AG09319 (cell line): ENCODE measurements around the gene KCNJ11.

Experiments used
- DNase-seq: peaks from one replicate; pipeline ENCODE4 v3.0.0-alpha.2; 2010; ENCODE audit warnings: low read depth; ENCODE audit errors: extremely low read depth
- TF ChIP-seq, protein P1 (sequence below): IDR thresholded peaks from 2 replicates; pipeline ENCODE4 v1.5.1; 2011; ENCODE audit warnings: low read depth, mild to moderate bottlenecking, inconsistent platforms, low read length, moderate library complexity

The KCNJ11 gene

DNA sequence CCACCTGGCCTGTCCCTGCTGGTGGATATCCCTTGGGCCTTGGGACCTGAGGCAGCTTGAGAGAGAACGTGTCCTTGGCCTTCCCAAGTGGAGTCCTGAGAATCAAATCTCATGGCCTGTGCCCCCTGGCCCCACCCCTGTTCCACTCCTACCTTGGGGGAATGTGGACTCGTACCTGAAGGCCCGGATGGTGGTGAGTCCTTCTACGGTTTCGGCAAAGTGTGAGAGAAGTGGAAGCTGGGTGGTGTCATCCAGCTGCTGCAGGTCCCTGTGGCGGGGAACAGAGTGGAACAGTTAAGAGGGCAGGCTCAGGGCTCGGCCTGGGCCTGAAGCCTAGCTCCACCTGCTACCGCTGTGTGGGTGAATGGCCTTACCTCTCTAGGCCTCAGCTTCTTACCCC is 14.0 kb upstream of the KCNJ11 start:
- DNase-seq = no peak
- TF ChIP-seq, protein P1, sequence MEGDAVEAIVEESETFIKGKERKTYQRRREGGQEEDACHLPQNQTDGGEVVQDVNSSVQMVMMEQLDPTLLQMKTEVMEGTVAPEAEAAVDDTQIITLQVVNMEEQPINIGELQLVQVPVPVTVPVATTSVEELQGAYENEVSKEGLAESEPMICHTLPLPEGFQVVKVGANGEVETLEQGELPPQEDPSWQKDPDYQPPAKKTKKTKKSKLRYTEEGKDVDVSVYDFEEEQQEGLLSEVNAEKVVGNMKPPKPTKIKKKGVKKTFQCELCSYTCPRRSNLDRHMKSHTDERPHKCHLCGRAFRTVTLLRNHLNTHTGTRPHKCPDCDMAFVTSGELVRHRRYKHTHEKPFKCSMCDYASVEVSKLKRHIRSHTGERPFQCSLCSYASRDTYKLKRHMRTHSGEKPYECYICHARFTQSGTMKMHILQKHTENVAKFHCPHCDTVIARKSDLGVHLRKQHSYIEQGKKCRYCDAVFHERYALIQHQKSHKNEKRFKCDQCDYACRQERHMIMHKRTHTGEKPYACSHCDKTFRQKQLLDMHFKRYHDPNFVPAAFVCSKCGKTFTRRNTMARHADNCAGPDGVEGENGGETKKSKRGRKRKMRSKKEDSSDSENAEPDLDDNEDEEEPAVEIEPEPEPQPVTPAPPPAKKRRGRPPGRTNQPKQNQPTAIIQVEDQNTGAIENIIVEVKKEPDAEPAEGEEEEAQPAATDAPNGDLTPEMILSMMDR = no peak

DNA sequence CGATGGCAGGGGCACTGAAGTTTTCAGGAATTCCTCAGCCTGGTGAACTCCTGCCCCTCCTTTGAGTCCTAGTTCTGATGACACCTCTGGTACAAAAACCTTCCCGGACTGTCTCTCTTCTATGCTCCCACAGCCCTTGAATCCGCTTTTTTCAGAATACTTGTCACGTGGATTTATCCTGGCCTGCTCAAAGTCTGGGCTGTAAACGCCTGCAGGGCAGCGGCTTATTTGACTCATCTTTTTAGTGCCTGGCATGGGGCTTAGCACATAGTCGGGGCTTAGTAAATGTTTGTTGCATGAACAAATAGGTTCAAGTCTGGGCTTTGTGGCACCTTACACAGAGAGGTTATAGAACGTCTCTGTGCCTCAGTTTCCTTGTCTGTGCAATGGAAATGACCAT is 13.4 kb upstream of the KCNJ11 start:
- DNase-seq = no peak

DNA sequence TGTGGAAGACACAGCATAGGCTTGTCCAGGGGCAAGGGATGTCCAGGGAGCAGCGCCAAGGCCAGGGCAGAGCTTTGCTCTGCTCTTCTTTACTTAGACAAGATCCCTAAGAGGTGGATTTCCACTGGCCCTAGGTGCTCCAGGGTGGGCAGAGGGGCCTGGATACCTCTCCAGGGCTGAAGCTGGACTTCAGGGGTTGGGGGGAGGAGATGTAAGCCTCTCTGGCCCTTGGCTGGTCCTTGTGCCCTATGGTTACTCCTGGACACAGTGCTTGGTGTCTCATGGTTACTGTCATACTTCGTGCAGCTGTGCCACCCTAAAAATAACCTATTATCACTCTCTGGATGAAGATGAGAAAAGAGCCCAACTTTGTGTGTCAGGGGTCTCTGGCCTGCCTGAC is 12.9 kb upstream of the KCNJ11 start:
- TF ChIP-seq, protein P1 = no peak
- no peak for DNase-seq

More for the DNA sequence above, 13.4 kb upstream of the KCNJ11 start:
- TF ChIP-seq, protein P1 = no peak

DNA sequence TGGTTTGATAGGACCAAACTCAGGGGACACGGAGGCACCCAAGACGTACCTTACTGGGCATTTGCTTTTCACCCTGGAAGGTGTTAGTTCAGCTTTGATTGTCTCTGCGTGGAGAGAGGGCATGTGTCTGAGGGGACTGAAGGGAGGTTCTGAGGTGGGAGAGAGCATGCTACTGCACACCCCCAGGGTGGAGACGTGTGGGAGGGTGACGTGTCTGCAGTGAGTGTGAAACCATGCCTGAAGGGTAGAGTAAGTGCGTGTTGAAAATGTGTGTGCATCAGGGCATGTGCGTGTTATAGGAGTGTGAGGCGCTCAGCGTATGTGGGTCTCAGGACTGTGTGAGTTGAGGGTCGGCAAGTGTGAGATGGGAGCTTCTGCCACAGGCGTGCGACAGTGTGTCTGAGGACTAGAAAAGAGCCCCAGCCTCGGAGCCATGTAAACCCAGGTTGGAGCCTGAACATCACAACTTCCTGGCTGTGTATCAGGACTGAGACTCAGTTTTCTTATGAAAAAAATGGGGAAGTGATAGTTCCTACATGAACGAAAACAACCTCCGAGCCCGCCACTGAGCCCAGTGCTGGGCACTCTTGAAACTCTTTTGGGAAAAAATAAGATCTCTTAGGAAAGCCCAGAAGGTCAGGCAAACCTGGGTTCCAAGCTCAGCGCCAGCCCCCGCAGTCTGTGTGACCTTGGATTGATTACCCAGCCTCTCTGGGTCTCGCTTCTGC is 11.8 kb upstream of the KCNJ11 start:
- DNase-seq = no peak
- TF ChIP-seq, protein P1 = no peak

DNA sequence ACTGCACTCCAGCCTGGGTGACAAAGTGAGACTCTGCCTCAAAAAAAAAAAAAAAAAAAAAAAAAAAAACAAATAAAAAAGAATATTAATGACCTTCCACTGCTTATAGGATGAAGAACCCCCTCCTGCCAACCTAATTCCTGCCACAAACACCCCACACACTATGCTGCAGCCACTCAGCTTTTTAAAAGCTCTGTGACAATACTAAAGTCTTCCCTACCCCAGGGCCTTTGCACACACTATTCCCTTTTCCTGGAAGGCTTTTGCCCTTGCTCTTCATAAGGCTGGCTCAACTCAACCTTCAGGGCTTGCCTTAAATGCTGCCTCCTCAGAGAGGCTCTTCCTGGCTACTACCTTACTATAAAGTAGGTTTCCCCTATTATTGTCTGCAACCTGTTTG is 10.8 kb upstream of the KCNJ11 start:
- TF ChIP-seq, protein P1 = no peak
- DNase-seq = no peak

DNA sequence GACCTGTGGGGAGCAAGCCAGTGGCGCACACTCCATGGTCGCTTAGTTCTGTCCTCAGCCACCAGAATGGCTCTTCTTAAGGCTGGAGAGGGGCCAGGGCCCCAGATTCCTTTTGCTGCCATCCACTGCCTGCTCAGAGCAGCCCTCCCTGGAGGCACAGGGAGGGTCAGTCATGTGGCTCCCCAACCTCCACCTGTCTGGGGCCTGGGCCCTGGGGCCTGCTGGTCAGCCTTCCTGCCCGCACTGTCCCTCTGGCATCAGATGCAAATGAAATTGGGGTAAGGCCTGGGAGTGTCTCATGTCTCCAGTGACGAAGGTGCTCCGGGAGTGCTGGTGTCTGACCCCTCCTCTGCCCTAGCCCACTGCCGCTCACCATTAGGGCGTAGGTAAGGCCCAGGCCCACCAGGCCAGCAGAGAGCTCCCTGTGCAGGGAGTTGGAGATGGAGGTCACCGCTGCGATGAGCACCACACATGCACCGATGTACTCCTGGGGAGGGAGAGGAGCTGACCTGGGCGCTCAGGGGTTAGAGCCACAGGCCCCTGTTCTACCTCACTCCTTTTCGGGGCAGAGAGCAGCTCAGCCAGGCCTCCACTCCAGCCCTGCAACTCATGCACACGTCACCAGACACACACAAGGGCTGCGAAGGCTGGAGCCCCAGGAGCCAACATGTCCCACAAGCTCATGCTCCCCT is 9.0 kb upstream of the KCNJ11 start:
- DNase-seq = no peak
- TF ChIP-seq, protein P1 = no peak

DNA sequence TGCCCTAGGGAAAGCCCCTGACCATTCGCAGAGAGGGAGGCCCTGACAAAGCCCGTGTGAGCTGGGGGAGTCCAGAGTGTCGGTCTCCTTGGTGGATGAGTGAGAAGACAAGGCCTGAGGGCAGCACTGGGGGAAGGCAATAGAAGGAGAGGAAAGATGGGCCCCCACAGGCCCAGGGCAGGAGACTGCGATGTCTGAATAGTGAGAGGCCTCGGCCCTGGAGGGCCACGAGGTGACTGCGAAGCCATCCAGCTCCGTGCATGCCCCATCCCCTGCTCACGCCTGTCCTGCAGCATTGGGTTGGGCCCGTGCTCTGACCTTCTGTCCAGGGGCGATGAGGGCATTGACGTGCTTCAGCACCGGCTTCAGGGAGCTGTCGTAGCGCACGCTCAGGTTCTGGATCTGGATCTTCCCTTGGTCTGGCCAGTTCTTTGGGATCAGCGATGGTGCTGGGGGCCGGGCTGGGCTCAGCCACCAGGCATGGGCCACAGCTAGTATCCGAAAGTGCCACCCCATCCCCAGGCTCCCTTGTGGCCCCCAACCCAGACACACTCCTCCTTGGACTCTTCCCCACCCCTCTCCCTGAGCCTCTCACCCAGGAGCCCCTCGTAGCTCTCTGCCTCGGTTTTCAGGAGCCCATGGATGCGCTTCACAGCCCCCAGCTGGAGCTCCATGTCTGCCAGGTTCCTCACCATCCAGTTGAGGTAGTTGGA is 8.3 kb upstream of the KCNJ11 start:
- no peak for DNase-seq
- TF ChIP-seq, protein P1 = no peak
